ENCODE results near the gene CD200R1L.

CD200R1L gene

DNA sequence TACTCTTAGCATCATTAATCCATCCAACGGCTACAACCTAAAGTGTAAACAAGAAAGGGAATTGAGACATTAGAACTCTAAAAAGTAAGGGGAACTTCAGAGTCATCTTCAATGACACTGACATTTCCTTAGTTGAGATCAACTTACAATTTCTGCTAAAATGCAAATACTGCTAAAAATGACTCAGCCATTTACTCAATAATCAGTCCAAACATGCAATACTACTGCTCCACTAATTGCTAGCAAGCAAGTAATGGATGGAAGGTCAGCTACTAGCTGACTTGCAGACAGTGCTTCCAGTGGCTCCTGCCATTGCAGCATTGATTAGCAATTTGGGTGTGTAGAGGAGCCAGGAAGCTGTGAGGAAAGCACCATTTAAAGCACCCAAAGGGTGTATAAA is 28.4 kb downstream of the CD200R1L start:
- no peak for DNase-seq

DNA sequence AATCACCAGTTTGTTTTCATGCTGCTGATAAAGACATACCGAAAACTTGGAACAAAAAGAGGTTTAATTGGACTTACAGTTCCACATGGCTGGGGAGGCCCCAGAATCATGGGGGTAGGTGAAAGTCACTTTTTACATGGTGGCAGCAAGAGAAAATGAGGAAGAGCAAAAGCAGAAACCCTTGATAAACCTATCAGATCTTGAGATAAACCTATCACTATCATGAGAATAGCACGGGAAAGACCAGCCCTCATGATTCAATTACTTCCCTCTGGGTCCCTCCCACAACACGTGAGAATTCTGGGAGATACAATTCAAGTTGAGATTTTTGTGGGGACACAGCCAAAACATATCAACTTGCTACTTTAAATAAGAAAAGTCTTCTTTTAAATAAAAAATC is 28.9 kb downstream of the CD200R1L start:
- no peak for DNase-seq

DNA sequence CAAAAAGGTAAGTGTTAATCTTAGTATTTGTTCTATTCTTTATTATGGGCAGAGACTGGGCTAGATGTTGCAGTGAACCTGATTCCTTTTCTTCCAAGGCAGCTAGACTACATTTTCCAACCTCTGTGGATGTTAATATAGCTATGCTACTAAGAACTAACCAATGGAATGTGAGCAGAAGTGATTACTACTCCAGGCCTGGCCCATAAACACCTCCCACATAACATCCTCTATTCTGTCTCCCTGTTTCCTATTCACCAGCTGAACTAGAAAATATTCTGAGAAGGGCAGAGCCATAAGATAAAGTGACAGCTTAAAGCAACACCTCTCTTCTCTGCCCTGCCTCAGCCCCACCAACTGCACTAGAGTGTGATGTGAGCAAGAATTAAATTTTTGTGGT is 29.4 kb downstream of the CD200R1L start:
- no peak for DNase-seq

GRCh38 chr3:112815981-112816380 is 30.7 kb downstream of the CD200R1L start:
- DNase-seq, result no peak

- DNase-seq, result no peak
Measured at GRCh38 chr3:112814266-112814665, 32.4 kb downstream of the CD200R1L start.

DNA sequence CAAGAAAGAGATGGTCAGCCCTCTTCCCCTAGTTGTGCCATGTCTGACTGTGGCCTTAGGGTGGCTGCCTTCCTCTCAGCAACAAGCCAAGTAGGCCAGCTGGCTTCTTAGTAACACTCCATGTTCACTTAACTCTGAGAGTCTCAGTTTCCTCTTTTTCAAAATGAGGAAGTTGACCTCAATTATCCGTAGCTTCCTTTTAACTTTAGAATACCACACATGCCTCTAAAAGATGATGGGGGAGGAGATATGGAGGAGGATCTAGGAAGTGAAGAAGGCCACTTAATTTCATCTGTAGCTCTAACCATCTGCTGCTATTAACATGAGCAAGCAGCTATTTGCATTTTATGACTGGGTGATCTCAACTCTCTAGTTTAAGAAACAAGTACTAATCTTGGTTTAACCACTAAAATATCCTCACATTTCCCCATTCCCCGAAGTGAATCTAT is 32.9 kb downstream of the CD200R1L start:
- no peak for DNase-seq

- no peak for DNase-seq
Measured at GRCh38 chr3:112813016-112813415, 33.6 kb downstream of the CD200R1L start.

DNA sequence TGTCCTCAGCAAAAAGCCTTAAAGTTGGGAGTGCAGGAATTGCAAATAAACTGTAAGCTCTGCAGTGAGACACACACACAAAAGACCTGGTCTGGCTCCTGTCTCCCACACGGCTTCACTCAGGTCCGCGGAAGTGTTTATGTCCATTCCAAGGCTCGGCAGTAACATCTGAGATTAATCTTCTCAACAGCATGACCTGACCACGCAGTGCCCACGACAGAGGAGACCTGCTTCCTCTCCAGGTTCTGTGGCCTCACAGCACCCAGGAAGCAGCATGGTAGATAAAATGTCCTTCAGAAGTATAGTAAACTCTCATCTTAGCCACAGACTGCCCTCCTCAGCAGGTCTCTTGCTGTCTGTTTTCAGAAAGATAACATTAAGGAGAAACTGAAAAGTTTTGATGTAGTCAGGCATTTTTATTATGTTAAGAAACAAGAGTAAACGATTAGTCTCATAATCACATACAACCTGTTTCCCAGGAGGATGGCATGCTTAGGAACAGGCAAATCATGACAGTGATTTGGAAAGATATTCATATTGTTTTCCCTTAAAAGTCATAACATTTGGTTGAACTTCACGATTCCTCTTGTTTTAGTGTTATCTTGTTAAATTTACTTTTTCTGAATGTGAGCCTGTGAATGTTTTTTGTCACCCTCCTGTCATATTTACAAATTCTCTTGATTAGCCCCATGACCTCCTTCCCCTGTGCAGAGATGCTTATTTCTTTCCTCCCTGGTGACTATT is 34.6 kb downstream of the CD200R1L start:
- DNase-seq, result no peak

GRCh38 chr3:112811131-112811884 is 35.4 kb downstream of the CD200R1L start:
- no peak for DNase-seq

- no peak for DNase-seq
Measured at GRCh38 chr3:112810561-112810960, 36.1 kb downstream of the CD200R1L start.

DNA sequence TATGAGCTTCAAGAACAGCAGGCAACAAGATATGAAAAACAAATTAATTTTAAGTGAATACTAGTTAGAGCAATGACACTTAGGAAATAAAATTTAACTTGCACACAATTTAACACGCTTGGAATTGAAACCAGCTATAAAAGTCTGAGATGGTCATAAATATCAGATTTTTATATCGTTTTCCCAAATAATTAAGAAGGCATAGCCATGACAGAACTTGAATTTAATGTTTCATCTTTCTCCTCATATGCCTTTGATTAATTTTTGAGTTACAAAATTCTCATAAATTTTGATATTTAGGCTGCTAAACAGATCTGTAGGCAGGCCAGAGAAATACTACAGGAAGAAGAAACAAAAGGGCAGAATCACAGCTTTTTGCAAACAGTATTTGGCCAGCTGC is 38.5 kb downstream of the CD200R1L start:
- DNase-seq, result no peak

DNA sequence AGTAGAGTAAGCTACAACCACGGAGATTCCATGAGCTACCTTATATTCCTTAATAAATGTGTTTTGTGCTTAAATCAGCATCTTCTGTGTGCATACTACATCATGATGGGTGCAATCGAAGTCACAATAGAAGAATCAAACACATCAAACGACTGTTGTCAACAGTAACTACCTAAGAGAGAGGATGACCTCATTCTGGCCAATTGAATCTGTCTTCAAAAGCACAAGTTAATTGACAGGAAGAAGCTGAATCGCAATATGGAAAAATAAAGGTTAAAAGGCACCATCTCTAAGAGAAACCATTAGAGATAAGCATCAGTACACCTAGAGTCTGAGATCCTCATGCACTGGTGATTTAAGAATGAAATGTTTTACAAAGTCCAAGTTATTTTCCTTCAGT is 39.0 kb downstream of the CD200R1L start:
- DNase-seq, result no peak

DNA sequence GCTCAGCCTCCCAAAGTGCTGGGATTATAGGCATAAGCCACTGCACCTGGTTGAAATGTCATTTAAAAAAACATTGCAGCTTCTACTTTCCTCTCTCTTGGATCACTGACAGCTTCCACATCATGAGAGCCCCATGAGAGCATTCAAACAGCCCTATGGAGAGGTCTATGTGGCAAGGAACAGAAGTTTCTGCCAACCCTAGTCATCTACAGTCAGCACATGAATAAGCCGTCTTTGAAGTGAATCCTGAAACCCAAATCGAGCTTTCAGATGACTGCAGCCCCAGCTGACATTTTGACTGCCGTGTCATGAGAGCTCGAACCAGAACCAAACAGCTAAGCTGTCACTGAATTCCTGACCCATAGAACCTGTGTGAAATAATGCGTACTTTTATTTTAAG is 39.8 kb downstream of the CD200R1L start:
- DNase-seq, result no peak

GRCh38 chr3:112805126-112805525 is 41.5 kb downstream of the CD200R1L start:
- no peak for DNase-seq

GRCh38 chr3:112804021-112804420 is 42.6 kb downstream of the CD200R1L start:
- DNase-seq, result no peak

DNA sequence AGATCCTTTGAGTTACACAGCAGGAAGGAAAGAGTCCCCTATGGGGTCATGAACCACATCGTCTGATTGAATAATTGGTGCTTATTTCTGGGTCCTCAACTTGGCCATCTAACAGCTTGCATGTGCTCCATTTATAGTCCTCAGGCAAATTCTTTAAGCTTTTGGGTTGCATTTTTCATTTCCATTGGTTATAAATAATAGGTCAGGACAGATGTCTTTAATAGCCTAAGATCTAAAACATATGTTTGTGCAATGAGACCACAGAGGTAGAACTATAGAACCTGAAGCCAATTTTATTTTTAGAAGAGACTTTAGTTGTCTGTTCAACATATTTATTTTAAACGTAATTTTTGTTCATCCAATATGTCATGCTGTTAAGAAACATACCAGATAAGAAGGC is 43.2 kb downstream of the CD200R1L start:
- no peak for DNase-seq

GRCh38 chr3:112802338-112802737 is 44.3 kb downstream of the CD200R1L start:
- no peak for DNase-seq

GRCh38 chr3:112799946-112800345 is 46.7 kb downstream of the CD200R1L start:
- no peak for DNase-seq

- peak in 2 of 6 experiments; percentile 17 to 20 for DNase-seq
Measured at GRCh38 chr3:112794622-112795172, 52.0 kb downstream of the CD200R1L start.

DNA sequence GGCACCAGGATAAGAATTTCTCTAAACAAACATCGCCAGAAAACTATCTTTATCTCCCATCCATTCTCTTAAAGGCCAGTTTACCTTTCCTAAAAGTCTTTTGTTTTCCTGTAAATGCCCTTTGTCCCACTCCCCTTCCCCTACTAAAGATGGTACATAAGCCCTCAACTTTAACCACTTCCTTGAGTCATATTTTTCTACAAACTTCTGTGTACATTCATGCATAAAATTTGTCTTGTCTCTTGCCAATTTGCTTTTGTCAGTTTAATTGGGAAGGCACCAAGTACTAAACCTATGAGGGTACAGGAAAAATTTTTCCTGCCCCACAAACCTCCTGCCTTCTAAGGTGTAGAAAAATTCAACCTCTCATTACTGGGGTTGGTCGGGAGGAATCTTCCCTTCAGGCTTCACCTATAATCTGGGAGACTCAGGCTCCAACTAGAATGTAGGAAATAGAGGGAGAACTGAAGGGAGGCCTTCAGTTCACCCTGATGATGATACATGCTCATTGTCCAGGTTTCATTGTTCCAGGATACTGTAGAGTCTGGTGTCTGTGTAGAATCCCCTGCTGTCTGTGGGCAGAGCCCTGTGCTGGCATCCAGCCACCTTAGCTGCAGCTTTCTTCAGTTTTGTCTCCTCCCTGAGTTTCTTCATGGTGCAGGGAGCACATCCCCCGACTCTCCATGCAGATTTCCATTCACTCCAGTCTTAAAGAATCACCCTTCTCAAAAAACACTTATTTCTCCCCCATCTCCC is 53.2 kb downstream of the CD200R1L start:
- DNase-seq, result no peak

GRCh38 chr3:112791736-112792135 is 54.9 kb downstream of the CD200R1L start:
- DNase-seq, result no peak

GRCh38 chr3:112789787-112790186 is 56.9 kb downstream of the CD200R1L start:
- no peak for DNase-seq

- no peak for DNase-seq
Measured at GRCh38 chr3:112786881-112787579, 59.6 kb downstream of the CD200R1L start.
